Hepatocyte (in vitro differentiated cells): ENCODE data around the gene GNPAT.

Experiments
- CTCF ChIP-seq: fragments of 200-600 bp; sonication (generic); IDR thresholded peaks from 2 replicates; pipeline ENCODE4 v1.5.1; 2016; ENCODE audit warnings: antibody characterized with exemption, mild to moderate bottlenecking; ENCODE audit not compliant: poor library complexity
- EZH2 ChIP-seq: fragments of 200-600 bp; sonication (generic); IDR thresholded peaks from 2 replicates; pipeline ENCODE4 v1.6.1; 2016; ENCODE audit warnings: antibody characterized with exemption, mild to moderate bottlenecking, borderline replicate concordance
- EZH2phosphoT487 ChIP-seq: fragments of 200-600 bp; sonication (generic); IDR thresholded peaks from one replicate; pipeline ENCODE4 v1.6.1; 2018; ENCODE audit warnings: antibody characterized with exemption, mild to moderate bottlenecking, low read depth, moderate library complexity; ENCODE audit not compliant: unreplicated experiment, severe bottlenecking

- TF ChIP-seq CTCF: no peak
- no peak for TF ChIP-seq EZH2
- no peak for TF ChIP-seq EZH2phosphoT487
These were observed 27.0 kb upstream of the GNPAT start for GRCh38 chr1:231213831-231214573.
